ENCODE results near the gene DNAL4.

DNA sequence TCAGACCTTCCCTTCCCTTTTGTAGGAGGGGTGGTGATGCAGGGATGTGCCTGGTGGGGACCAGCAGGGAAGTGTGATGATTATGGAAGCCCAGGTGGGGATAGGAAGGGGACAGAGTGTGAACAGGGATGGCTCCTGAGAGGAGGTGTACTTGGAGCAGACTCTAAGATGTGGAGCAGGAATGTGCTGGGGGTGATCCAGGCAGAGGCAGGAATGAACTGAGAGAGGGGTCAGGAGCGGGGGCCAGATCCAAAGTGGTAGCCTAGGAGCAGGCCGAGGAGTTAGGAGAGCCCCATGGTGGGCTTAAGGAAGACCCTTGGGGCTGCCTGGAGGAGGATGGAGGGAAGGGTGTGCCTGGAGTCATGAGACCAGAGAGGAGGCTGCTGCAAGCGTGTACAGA is 46.2 kb upstream of the DNAL4 start:
- TF ChIP-seq, protein P1, sequence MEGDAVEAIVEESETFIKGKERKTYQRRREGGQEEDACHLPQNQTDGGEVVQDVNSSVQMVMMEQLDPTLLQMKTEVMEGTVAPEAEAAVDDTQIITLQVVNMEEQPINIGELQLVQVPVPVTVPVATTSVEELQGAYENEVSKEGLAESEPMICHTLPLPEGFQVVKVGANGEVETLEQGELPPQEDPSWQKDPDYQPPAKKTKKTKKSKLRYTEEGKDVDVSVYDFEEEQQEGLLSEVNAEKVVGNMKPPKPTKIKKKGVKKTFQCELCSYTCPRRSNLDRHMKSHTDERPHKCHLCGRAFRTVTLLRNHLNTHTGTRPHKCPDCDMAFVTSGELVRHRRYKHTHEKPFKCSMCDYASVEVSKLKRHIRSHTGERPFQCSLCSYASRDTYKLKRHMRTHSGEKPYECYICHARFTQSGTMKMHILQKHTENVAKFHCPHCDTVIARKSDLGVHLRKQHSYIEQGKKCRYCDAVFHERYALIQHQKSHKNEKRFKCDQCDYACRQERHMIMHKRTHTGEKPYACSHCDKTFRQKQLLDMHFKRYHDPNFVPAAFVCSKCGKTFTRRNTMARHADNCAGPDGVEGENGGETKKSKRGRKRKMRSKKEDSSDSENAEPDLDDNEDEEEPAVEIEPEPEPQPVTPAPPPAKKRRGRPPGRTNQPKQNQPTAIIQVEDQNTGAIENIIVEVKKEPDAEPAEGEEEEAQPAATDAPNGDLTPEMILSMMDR (IDR thresholded peaks at IDR 0.05): no peak
- TF ChIP-seq EZH2 (IDR thresholded peaks at IDR 0.05; ENCODE audit: borderline replicate concordance, insufficient read depth, low read depth, low read length, poor library complexity, severe bottlenecking): no peak

Measured in B cell (primary cell).